HG03045 (cell line): ENCODE data around the gene HSPA9.

Source experiments
- ATAC-seq: cut with Tn5 transposase; IDR thresholded peaks from one replicate; pipeline ENCODE4 v1.9.1; 2021; ENCODE audit warnings: mild to moderate bottlenecking, moderate library complexity; ENCODE audit not compliant: unreplicated experiment

The HSPA9 gene

GRCh38 chr5:138596105-138596881, 21.1 kb upstream of the HSPA9 start:
- ATAC-seq, result no peak

GRCh38 chr5:138595180-138595795, 20.1 kb upstream of the HSPA9 start:
- ATAC-seq, result no peak

GRCh38 chr5:138594305-138595058, 19.3 kb upstream of the HSPA9 start:
- no peak for ATAC-seq

- ATAC-seq, result no peak
Measured at GRCh38 chr5:138588013-138588788, 13.0 kb upstream of the HSPA9 start.

- no peak for ATAC-seq
Measured at GRCh38 chr5:138585157-138585556, 10.0 kb upstream of the HSPA9 start.

- no peak for ATAC-seq
Measured at GRCh38 chr5:138583984-138584637, 8.9 kb upstream of the HSPA9 start.

- ATAC-seq, result no peak
Measured at GRCh38 chr5:138582959-138583358, 7.8 kb upstream of the HSPA9 start.

- ATAC-seq, result no peak
Measured at GRCh38 chr5:138580777-138581176, 5.6 kb upstream of the HSPA9 start.

- no peak for ATAC-seq
Measured at GRCh38 chr5:138580001-138580400, 4.8 kb upstream of the HSPA9 start.

- no peak for ATAC-seq
Measured at GRCh38 chr5:138579517-138579863, 4.3 kb upstream of the HSPA9 start.

GRCh38 chr5:138577452-138577851, 2.3 kb upstream of the HSPA9 start:
- no peak for ATAC-seq

GRCh38 chr5:138574744-138575193, 432 bp downstream of the HSPA9 start:
- ATAC-seq, result no peak

GRCh38 chr5:138573949-138574670, 1.1 kb downstream of the HSPA9 start:
- ATAC-seq, result no peak

GRCh38 chr5:138573223-138573622, 2.0 kb downstream of the HSPA9 start:
- ATAC-seq, result no peak

GRCh38 chr5:138570871-138571270, 4.3 kb downstream of the HSPA9 start:
- ATAC-seq, result no peak

- ATAC-seq, result no peak
Measured at GRCh38 chr5:138569782-138570181, 5.4 kb downstream of the HSPA9 start.

- ATAC-seq, result no peak
Measured at GRCh38 chr5:138568061-138568824, 7.0 kb downstream of the HSPA9 start.

- no peak for ATAC-seq
Measured at GRCh38 chr5:138566792-138567191, 8.4 kb downstream of the HSPA9 start.
